ENCODE data around the gene EPB41L3. TPM values are rescaled to one million over a fixed set of nuclear protein-coding genes. Genes with fewer than 3 reads are reported as not detected.
A peak's percentile ranks its signal among the peaks of the same experiment; 100 is the strongest.

Gene EPB41L3
- total and polyA plus RNA-seq, 2 experiments from 2014 or later = 20.8 to 24.5 TPM

GRCh38 chr18:5430131-5430530 lies 113.7 kb downstream of the EPB41L3 start:
- no peak overlapping the region for H3K4me3 ChIP-seq
- no peaks in the 10 kb centered on the region for H4K20me1 ChIP-seq (ENCODE audit: insufficient read depth, poor library complexity, severe bottlenecking)
- no peaks in the 10 kb centered on the region for H3K27me3 ChIP-seq
- no peaks in the 10 kb centered on the region for H3K4me1 ChIP-seq (ENCODE audit: insufficient read depth)
- peak overlapping the region; percentile 33 for H3K4me2 ChIP-seq
- H3K27ac ChIP-seq = no peak overlapping the region
- 66% methylated on average over 7 of the region's 7 CpGs for WGBS (ENCODE audit: low lambda C conversion rate, missing lambda C conversion rate)
- H3K79me2 ChIP-seq = no peaks in the 10 kb centered on the region
- H3K9me3 ChIP-seq (ENCODE audit: low read depth) = no peaks in the 10 kb centered on the region
- no peak for TF ChIP-seq EZH2 (IDR thresholded peaks at IDR 0.05; ENCODE audit: borderline replicate concordance)
- TF ChIP-seq EZH2phosphoT487 (IDR thresholded peaks at IDR 0.05; ENCODE audit: low read depth, severe bottlenecking, unreplicated experiment) = no peak
- no peak for TF ChIP-seq CTCF (IDR thresholded peaks at IDR 0.05; ENCODE audit: poor library complexity)
- H3K9me2 ChIP-seq (replicated peaks; ENCODE audit: insufficient read depth) = no peaks in the 10 kb centered on the region
- no peak for DNase-seq (ENCODE audit: low spot score)
- no peak overlapping the region for H2AFZ ChIP-seq
- H3K36me3 ChIP-seq (replicated peaks; ENCODE audit: insufficient read depth, low read depth) = no peaks in the 10 kb centered on the region

GRCh38 chr18:5429681-5430080 lies 114.1 kb downstream of the EPB41L3 start:
- H2AFZ ChIP-seq = no peak overlapping the region
- no peak overlapping the region for H3K4me2 ChIP-seq
- no peak overlapping the region for H3K4me3 ChIP-seq
- TF ChIP-seq EZH2 (IDR thresholded peaks at IDR 0.05; ENCODE audit: borderline replicate concordance) (no peak), EZH2phosphoT487 (IDR thresholded peaks at IDR 0.05; ENCODE audit: low read depth, severe bottlenecking, unreplicated experiment) (no peak), CTCF (IDR thresholded peaks at IDR 0.05; ENCODE audit: poor library complexity) (no peak)
- H3K79me2 ChIP-seq = no peaks in the 10 kb centered on the region
- no peaks in the 10 kb centered on the region for H3K9me2 ChIP-seq (replicated peaks; ENCODE audit: insufficient read depth)
- WGBS (ENCODE audit: low lambda C conversion rate, missing lambda C conversion rate) = 80% methylated on average over 7 of the region's 7 CpGs
- DNase-seq (ENCODE audit: low spot score) = no peak
- H3K27me3 ChIP-seq = no peaks in the 10 kb centered on the region
- H3K4me1 ChIP-seq (ENCODE audit: insufficient read depth) = no peaks in the 10 kb centered on the region
- no peaks in the 10 kb centered on the region for H4K20me1 ChIP-seq (ENCODE audit: insufficient read depth, poor library complexity, severe bottlenecking)
- H3K27ac ChIP-seq = no peak overlapping the region
- H3K36me3 ChIP-seq (replicated peaks; ENCODE audit: insufficient read depth, low read depth) = no peaks in the 10 kb centered on the region
- H3K9me3 ChIP-seq (ENCODE audit: low read depth) = no peaks in the 10 kb centered on the region

- TF ChIP-seq EZH2phosphoT487 (IDR thresholded peaks at IDR 0.05; ENCODE audit: low read depth, severe bottlenecking, unreplicated experiment) (no peak), CTCF (IDR thresholded peaks at IDR 0.05; ENCODE audit: poor library complexity) (no peak), EZH2 (IDR thresholded peaks at IDR 0.05; ENCODE audit: borderline replicate concordance) (no peak)
- H3K4me2 ChIP-seq = no peak overlapping the region
- no peaks in the 10 kb centered on the region for H3K79me2 ChIP-seq
- H2AFZ ChIP-seq = no peak overlapping the region
- WGBS (ENCODE audit: low lambda C conversion rate, missing lambda C conversion rate) = 87% methylated on average over 2 of the region's 2 CpGs
- H3K9me2 ChIP-seq (replicated peaks; ENCODE audit: insufficient read depth) = no peaks in the 10 kb centered on the region
- no peak for DNase-seq (ENCODE audit: low spot score)
- H3K9me3 ChIP-seq (ENCODE audit: low read depth) = no peaks in the 10 kb centered on the region
- no peaks in the 10 kb centered on the region for H3K27me3 ChIP-seq
- no peaks in the 10 kb centered on the region for H3K4me1 ChIP-seq (ENCODE audit: insufficient read depth)
- no peaks in the 10 kb centered on the region for H3K36me3 ChIP-seq (replicated peaks; ENCODE audit: insufficient read depth, low read depth)
- no peak overlapping the region for H3K27ac ChIP-seq
- H4K20me1 ChIP-seq (ENCODE audit: insufficient read depth, poor library complexity, severe bottlenecking) = no peaks in the 10 kb centered on the region
- H3K4me3 ChIP-seq = no peak overlapping the region
These were observed 118.1 kb downstream of the EPB41L3 start for GRCh38 chr18:5425721-5426120.
